ENCODE measurements around the gene FLRT2. TPM values are rescaled to one million over a fixed set of nuclear protein-coding genes. Genes with fewer than 3 reads are reported as not detected.

FLRT2 gene
- polyA plus RNA-seq, 1 donor: 46.9 TPM

- WGBS (ENCODE audit: insufficient coverage, low lambda C conversion rate): 0% methylated on average over 2 of the region's 29 CpGs
- Histone ChIP-seq H3K27ac (ENCODE audit: low read length) (peak overlapping the region; percentile 35), H3K9me3 (ENCODE audit: control insufficient read depth, low read depth, low read length) (no peaks in the 10 kb centered on the region), H3K36me3 (ENCODE audit: control insufficient read depth, insufficient read depth, low read length) (no peaks in the 10 kb centered on the region), H3K27me3 (ENCODE audit: control insufficient read depth, insufficient read depth, low read length) (peaks cover 47% of the 10 kb centered on the region), H3K4me3 (ENCODE audit: low read length) (peak overlapping the region; percentile 52), H3K4me1 (ENCODE audit: control insufficient read depth, insufficient read depth, low read length) (peaks cover 28% of the 10 kb centered on the region)
- peak in 1 of 2 donors; percentile 55 for DNase-seq
Measured at GRCh38 chr14:85528897-85529631, 880 bp upstream of the FLRT2 start.

GRCh38 chr14:85530626-85531025 lies 682 bp downstream of the FLRT2 start:
- no peak for DNase-seq
- Histone ChIP-seq H3K36me3 (ENCODE audit: control insufficient read depth, insufficient read depth, low read length) (no peaks in the 10 kb centered on the region), H3K9me3 (ENCODE audit: control insufficient read depth, low read depth, low read length) (no peaks in the 10 kb centered on the region), H3K4me1 (ENCODE audit: control insufficient read depth, insufficient read depth, low read length) (peaks cover 30% of the 10 kb centered on the region), H3K4me3 (ENCODE audit: low read length) (peak overlapping the region; percentile 52), H3K27me3 (ENCODE audit: control insufficient read depth, insufficient read depth, low read length) (peaks cover 63% of the 10 kb centered on the region), H3K27ac (ENCODE audit: low read length) (peak overlapping the region; percentile 35)
- 0% methylated on average over 1 of the region's 7 CpGs for WGBS (ENCODE audit: insufficient coverage, low lambda C conversion rate)

- peak overlapping the region; percentile 35 for H3K27ac ChIP-seq (ENCODE audit: low read length)
- peak overlapping the region; percentile 52 for H3K4me3 ChIP-seq (ENCODE audit: low read length)
- H3K27me3 ChIP-seq (ENCODE audit: control insufficient read depth, insufficient read depth, low read length): peaks cover 66% of the 10 kb centered on the region
- no peaks in the 10 kb centered on the region for H3K36me3 ChIP-seq (ENCODE audit: control insufficient read depth, insufficient read depth, low read length)
- peaks cover 30% of the 10 kb centered on the region for H3K4me1 ChIP-seq (ENCODE audit: control insufficient read depth, insufficient read depth, low read length)
- no CpG with 5 or more reads among the region's 29 CpGs for WGBS (ENCODE audit: insufficient coverage, low lambda C conversion rate)
- H3K9me3 ChIP-seq (ENCODE audit: control insufficient read depth, low read depth, low read length): no peaks in the 10 kb centered on the region
- peak in 1 of 2 donors; percentile 53 for DNase-seq
Measured at GRCh38 chr14:85531141-85531586, 1.2 kb downstream of the FLRT2 start.

- H3K27me3 ChIP-seq (ENCODE audit: control insufficient read depth, insufficient read depth, low read length): peaks cover 66% of the 10 kb centered on the region
- no peaks in the 10 kb centered on the region for H3K36me3 ChIP-seq (ENCODE audit: control insufficient read depth, insufficient read depth, low read length)
- peaks cover 30% of the 10 kb centered on the region for H3K4me1 ChIP-seq (ENCODE audit: control insufficient read depth, insufficient read depth, low read length)
- no peaks in the 10 kb centered on the region for H3K9me3 ChIP-seq (ENCODE audit: control insufficient read depth, low read depth, low read length)
- WGBS (ENCODE audit: insufficient coverage, low lambda C conversion rate): no CpG with 5 or more reads among the region's 61 CpGs
- peak in 1 of 2 donors; percentile 64 for DNase-seq
- peak overlapping the region; percentile 52 for H3K4me3 ChIP-seq (ENCODE audit: low read length)
- H3K27ac ChIP-seq (ENCODE audit: low read length): peak overlapping the region; percentile 35
Measured at GRCh38 chr14:85531587-85532373, 1.8 kb downstream of the FLRT2 start.

DNA sequence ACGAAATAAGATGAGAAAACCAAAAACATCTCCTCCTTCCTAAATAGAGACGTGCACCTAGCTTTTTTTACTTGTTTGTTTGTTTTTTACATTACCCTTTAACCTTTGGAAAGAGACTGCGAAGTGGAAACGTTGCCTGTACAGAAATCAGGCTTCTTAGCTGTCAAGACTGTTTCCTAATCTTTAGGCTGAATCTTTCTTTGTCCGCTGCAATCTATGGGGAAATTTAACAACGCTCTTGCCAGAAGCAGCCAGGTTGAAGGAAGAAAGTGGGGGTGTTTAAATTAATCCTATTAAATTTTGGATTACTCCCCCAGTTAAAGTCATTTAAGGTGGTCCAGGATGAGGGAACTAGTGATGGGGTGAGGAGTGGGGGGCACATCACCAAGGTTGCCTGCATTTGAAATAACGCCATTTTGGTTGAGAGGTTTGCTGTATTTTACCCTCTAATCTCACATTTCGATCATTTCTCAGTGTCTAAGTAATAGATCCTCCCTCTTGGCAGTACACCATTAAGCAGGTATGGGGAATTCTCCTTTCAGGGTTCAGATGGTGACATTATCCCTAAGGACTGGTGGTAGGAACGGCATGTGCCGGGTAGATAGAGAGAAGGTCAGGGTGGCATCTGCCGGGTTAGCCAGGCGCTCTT lies 2.6 kb downstream of the FLRT2 start:
- peak overlapping the region; percentile 53 for H3K4me3 ChIP-seq (ENCODE audit: low read length)
- no peak for DNase-seq
- peaks cover 30% of the 10 kb centered on the region for H3K4me1 ChIP-seq (ENCODE audit: control insufficient read depth, insufficient read depth, low read length)
- H3K27me3 ChIP-seq (ENCODE audit: control insufficient read depth, insufficient read depth, low read length): peaks cover 66% of the 10 kb centered on the region
- H3K36me3 ChIP-seq (ENCODE audit: control insufficient read depth, insufficient read depth, low read length): no peaks in the 10 kb centered on the region
- no peaks in the 10 kb centered on the region for H3K9me3 ChIP-seq (ENCODE audit: control insufficient read depth, low read depth, low read length)
- no peak overlapping the region for H3K27ac ChIP-seq (ENCODE audit: low read length)
- 7% methylated on average over 3 of the region's 12 CpGs for WGBS (ENCODE audit: insufficient coverage, low lambda C conversion rate)

GRCh38 chr14:85533023-85533860 lies 3.3 kb downstream of the FLRT2 start:
- Histone ChIP-seq H3K27me3 (ENCODE audit: control insufficient read depth, insufficient read depth, low read length) (peaks cover 66% of the 10 kb centered on the region), H3K27ac (ENCODE audit: low read length) (peak overlapping the region; percentile 12), H3K36me3 (ENCODE audit: control insufficient read depth, insufficient read depth, low read length) (no peaks in the 10 kb centered on the region), H3K9me3 (ENCODE audit: control insufficient read depth, low read depth, low read length) (no peaks in the 10 kb centered on the region), H3K4me3 (ENCODE audit: low read length) (peak overlapping the region; percentile 53), H3K4me1 (ENCODE audit: control insufficient read depth, insufficient read depth, low read length) (peaks cover 30% of the 10 kb centered on the region)
- peak in 1 of 2 donors; percentile 52 for DNase-seq
- WGBS (ENCODE audit: insufficient coverage, low lambda C conversion rate): no CpG with 5 or more reads among the region's 90 CpGs

DNA sequence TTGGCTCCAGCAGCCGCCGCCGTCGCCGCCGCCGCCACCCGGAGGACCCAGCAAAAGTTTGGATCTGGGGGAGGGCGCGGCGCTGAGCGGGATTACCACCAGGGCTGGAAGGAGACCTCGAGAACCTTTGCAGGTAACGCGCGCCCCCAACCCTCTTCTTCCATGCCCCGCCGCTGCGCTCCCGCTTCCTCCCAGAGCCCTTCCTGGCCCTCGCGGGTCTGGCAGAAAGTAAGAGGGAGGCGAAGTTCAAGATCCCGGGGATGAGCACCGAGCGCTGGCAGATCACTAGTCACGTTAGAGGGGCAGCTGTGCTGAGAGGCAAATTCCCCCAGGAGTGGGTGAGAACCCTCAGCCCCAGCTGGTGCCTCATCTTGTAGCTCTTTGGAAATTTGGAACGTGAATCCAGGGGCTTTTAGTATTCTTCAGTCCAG lies 3.9 kb downstream of the FLRT2 start:
- H3K36me3 ChIP-seq (ENCODE audit: control insufficient read depth, insufficient read depth, low read length): no peaks in the 10 kb centered on the region
- peak in 1 of 2 donors; percentile 18 for DNase-seq
- WGBS (ENCODE audit: insufficient coverage, low lambda C conversion rate): 0% methylated on average over 1 of the region's 28 CpGs
- peaks cover 30% of the 10 kb centered on the region for H3K4me1 ChIP-seq (ENCODE audit: control insufficient read depth, insufficient read depth, low read length)
- H3K27me3 ChIP-seq (ENCODE audit: control insufficient read depth, insufficient read depth, low read length): peaks cover 66% of the 10 kb centered on the region
- H3K4me3 ChIP-seq (ENCODE audit: low read length): peak overlapping the region; percentile 44
- H3K9me3 ChIP-seq (ENCODE audit: control insufficient read depth, low read depth, low read length): no peaks in the 10 kb centered on the region
- no peak overlapping the region for H3K27ac ChIP-seq (ENCODE audit: low read length)

DNA sequence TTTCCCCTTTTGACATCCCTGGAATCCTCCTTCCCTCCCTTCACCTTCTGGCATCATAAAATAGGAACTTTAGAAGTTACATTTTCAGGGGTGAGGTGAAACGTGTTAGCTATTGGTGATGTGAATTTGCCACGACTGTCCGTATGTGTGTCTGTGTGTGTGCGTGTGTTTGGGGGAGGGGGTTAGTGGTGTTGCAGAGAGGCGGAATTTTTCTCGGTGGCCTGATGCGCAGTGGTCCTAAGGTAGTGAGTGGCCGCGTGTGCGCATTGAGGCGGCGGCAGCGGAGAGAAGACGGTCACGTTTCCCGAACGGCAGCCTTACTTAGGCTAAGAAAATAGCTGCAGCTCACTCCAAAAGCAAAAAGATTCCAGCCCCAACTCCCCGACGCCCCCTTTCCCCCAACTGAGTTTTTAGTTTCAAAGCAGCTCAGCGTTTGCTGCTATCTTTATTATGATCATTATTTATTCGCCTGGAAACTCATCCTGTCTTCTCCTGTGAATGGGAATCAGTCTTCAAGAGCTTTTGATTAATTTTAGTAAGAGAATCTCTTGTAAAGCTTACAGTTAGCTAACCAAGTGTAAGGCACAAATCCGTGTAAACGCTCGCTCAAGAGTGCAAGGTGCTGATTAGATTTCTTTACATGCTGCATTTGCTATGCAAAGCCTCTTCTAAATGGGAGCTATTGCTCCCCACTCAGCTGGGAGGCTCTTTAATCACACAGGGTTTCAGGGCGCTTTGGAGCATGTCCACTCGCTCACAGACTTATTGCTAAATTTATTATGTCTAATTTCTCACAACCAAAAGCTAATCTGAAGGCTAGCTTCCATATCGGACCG lies 4.7 kb downstream of the FLRT2 start:
- 0% methylated on average over 2 of the region's 28 CpGs for WGBS (ENCODE audit: insufficient coverage, low lambda C conversion rate)
- no peak for DNase-seq
- no peaks in the 10 kb centered on the region for H3K36me3 ChIP-seq (ENCODE audit: control insufficient read depth, insufficient read depth, low read length)
- H3K27ac ChIP-seq (ENCODE audit: low read length): peak overlapping the region; percentile 7
- H3K4me3 ChIP-seq (ENCODE audit: low read length): peak overlapping the region; percentile 44
- peaks cover 61% of the 10 kb centered on the region for H3K27me3 ChIP-seq (ENCODE audit: control insufficient read depth, insufficient read depth, low read length)
- H3K4me1 ChIP-seq (ENCODE audit: control insufficient read depth, insufficient read depth, low read length): peaks cover 26% of the 10 kb centered on the region
- no peaks in the 10 kb centered on the region for H3K9me3 ChIP-seq (ENCODE audit: control insufficient read depth, low read depth, low read length)

DNA sequence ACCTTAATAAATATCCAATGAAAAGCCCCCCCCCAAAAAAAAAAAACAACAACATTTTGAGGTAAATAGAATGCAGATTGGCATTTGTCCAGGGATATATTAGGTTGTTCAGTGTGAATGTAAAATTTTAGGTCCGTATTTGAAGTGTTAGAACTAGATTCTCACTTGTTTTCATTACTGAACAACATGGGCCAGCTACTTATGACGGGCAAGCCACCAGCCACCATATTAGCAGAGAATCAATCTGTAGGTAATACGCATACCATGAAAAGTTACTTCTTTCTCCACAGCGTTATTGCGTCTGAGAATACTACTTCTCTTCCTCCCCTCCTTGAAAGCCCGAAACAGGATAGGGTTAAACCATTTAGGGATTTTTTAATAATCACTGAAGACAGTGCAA lies 5.4 kb downstream of the FLRT2 start:
- Histone ChIP-seq H3K36me3 (ENCODE audit: control insufficient read depth, insufficient read depth, low read length) (no peaks in the 10 kb centered on the region), H3K9me3 (ENCODE audit: control insufficient read depth, low read depth, low read length) (no peaks in the 10 kb centered on the region), H3K4me1 (ENCODE audit: control insufficient read depth, insufficient read depth, low read length) (peaks cover 21% of the 10 kb centered on the region), H3K27me3 (ENCODE audit: control insufficient read depth, insufficient read depth, low read length) (peaks cover 55% of the 10 kb centered on the region), H3K27ac (ENCODE audit: low read length) (no peak overlapping the region), H3K4me3 (ENCODE audit: low read length) (peak overlapping the region; percentile 44)
- DNase-seq: no peak
- 80% methylated on average over 1 of the region's 6 CpGs for WGBS (ENCODE audit: insufficient coverage, low lambda C conversion rate)

Measured in large intestine (tissue), 3 donors.